Stimulated activated naive CD4-positive, alpha-beta T cell treated with Interleukin-2 at 50 U/mL for 16 hours (primary cell): ENCODE measurements around the gene CHORDC1.
A peak's percentile ranks its signal among the peaks of the same experiment; 100 is the strongest.

Experiments used
- DNase-seq: peaks from one replicate; lab custom pipeline; 2025; lab: John Stamatoyannopoulos, UW

CHORDC1 gene

GRCh38 chr11:90222459-90223247 lies at the start of gene CHORDC1:
TSS of gene CHORDC1 (minus strand) at chr11:90223049. CDS start at chr11:90222954, 95 bp downstream.
- DNase-seq = peak; percentile 91

GRCh38 chr11:90257158-90257525 lies 34.3 kb upstream of the CHORDC1 start:
- no peak for DNase-seq

- DNase-seq = no peak
Observed at GRCh38 chr11:90256404-90257157, 33.7 kb upstream of the CHORDC1 start.

- no peak for DNase-seq
Observed at GRCh38 chr11:90254065-90254464, 31.2 kb upstream of the CHORDC1 start.

- no peak for DNase-seq
Observed at GRCh38 chr11:90252053-90252452, 29.2 kb upstream of the CHORDC1 start.

GRCh38 chr11:90251599-90251998 lies 28.8 kb upstream of the CHORDC1 start:
- no peak for DNase-seq

GRCh38 chr11:90250970-90251369 lies 28.1 kb upstream of the CHORDC1 start:
- no peak for DNase-seq

GRCh38 chr11:90246468-90246867 lies 23.6 kb upstream of the CHORDC1 start:
- no peak for DNase-seq

GRCh38 chr11:90243534-90243933 lies 20.7 kb upstream of the CHORDC1 start:
- no peak for DNase-seq

GRCh38 chr11:90242894-90243416 lies 20.1 kb upstream of the CHORDC1 start:
- DNase-seq = no peak

GRCh38 chr11:90241414-90241813 lies 18.6 kb upstream of the CHORDC1 start:
- no peak for DNase-seq

GRCh38 chr11:90239967-90240636 lies 17.3 kb upstream of the CHORDC1 start:
- DNase-seq = peak; percentile 61

- no peak for DNase-seq
Observed at GRCh38 chr11:90237004-90237403, 14.2 kb upstream of the CHORDC1 start.

GRCh38 chr11:90235526-90235925 lies 12.7 kb upstream of the CHORDC1 start:
- DNase-seq = no peak

- DNase-seq = no peak
Observed at GRCh38 chr11:90234977-90235376, 12.1 kb upstream of the CHORDC1 start.

GRCh38 chr11:90229791-90230190 lies 6.9 kb upstream of the CHORDC1 start:
- no peak for DNase-seq

- DNase-seq = no peak
Observed at GRCh38 chr11:90228056-90228455, 5.2 kb upstream of the CHORDC1 start.

GRCh38 chr11:90223248-90223585 lies 368 bp upstream of the CHORDC1 start:
- no peak for DNase-seq

- no peak for DNase-seq
Observed at GRCh38 chr11:90221803-90222458, 918 bp downstream of the CHORDC1 start.

- DNase-seq = no peak
Observed at GRCh38 chr11:90220391-90220790, 2.5 kb downstream of the CHORDC1 start.

GRCh38 chr11:90219438-90219837 lies 3.4 kb downstream of the CHORDC1 start:
- DNase-seq = no peak

GRCh38 chr11:90218606-90219005 lies 4.2 kb downstream of the CHORDC1 start:
- no peak for DNase-seq
